IMR-90 (cell line): ENCODE data around the gene RASGEF1C. TPM values are rescaled to one million over a fixed set of nuclear protein-coding genes. Genes with fewer than 3 reads are reported as not detected.

Experiments
- ATAC-seq: fragments of 200-7000 bp; cut with Tn5 transposase; 2 replicates; pipeline ENCODE4 v1.9.1; 2020; ENCODE audit warnings: low read depth, mild to moderate bottlenecking, moderate library complexity
- BruUV-seq: library from RNA; stranded (reverse); fragments of 400-500 nt; replicated peaks from 2 replicates; lab custom pipeline; 2021; lab: Mats Ljungman, UMichigan
- CTCF ChIA-PET: fragments of 300-600 bp; formaldehyde crosslinking; extraction: SDS; loops from one replicate; lab custom pipeline; 2021; ENCODE audit warnings: antibody characterized with exemption; lab: Yijun Ruan, JAX
- POLR2A ChIA-PET: fragments of 300-600 bp; sonication (Branson Sonifier 250); formaldehyde crosslinking; loops from one replicate; lab custom pipeline; 2022; ENCODE audit warnings: antibody characterized with exemption; ENCODE audit not compliant: unreplicated experiment; lab: Charles Lee
- DNase-seq: peaks from one replicate; pipeline ENCODE4 v3.0.0; 2013
- H2AFZ ChIP-seq: replicated peaks from 2 replicates; pipeline ENCODE3; 2013; ENCODE audit warnings: low read length, mild to moderate bottlenecking; ENCODE audit not compliant: poor library complexity
- H2AK5ac ChIP-seq: 2 replicates; pipeline ENCODE4 v1.6.1; 2013; ENCODE audit warnings: low read depth, low read length, inconsistent platforms
- H2AK9ac ChIP-seq: replicated peaks from 2 replicates; pipeline ENCODE3; 2013; ENCODE audit warnings: mild to moderate bottlenecking, low read depth, low read length, moderate library complexity; ENCODE audit not compliant: poor library complexity
- H2BK120ac ChIP-seq: 2 replicates; pipeline ENCODE4 v1.6.1; 2013; ENCODE audit warnings: low read depth, low read length, inconsistent platforms
- H2BK15ac ChIP-seq: 3 replicates; pipeline ENCODE4 v1.6.1; 2013; ENCODE audit warnings: low read depth, low read length, inconsistent platforms
- H2BK20ac ChIP-seq: 2 replicates; pipeline ENCODE4 v1.6.1; 2013; ENCODE audit warnings: low read depth, mild to moderate bottlenecking, inconsistent platforms, low read length, moderate library complexity
- H2BK5ac ChIP-seq: 2 replicates; pipeline ENCODE4 v1.6.1; 2013; ENCODE audit warnings: mild to moderate bottlenecking, low read depth, low read length, inconsistent platforms; ENCODE audit not compliant: poor library complexity, severe bottlenecking
- H3K14ac ChIP-seq: replicated peaks from 2 replicates; pipeline ENCODE4 v1.6.1; 2013; ENCODE audit warnings: low read depth, low read length, inconsistent platforms
- H3K18ac ChIP-seq: 2 replicates; pipeline ENCODE4 v1.6.1; 2013; ENCODE audit warnings: low read depth, low read length, control low read depth
- H3K23ac ChIP-seq: 2 replicates; pipeline ENCODE4 v1.6.1; 2013; ENCODE audit warnings: low read depth, low read length, inconsistent platforms
- H3K27ac ChIP-seq: 2 replicates; pipeline ENCODE4 v1.5.1; 2013; ENCODE audit warnings: mild to moderate bottlenecking, control low read depth, low read length; ENCODE audit not compliant: insufficient read depth
- H3K27me3 ChIP-seq: 2 replicates; pipeline ENCODE4 v1.6.1; 2013; ENCODE audit warnings: low read length; ENCODE audit not compliant: control insufficient read depth, insufficient read depth
- H3K36me3 ChIP-seq: 2 replicates; pipeline ENCODE4 v1.6.1; 2013; ENCODE audit warnings: low read length, mixed read lengths; ENCODE audit not compliant: control insufficient read depth, insufficient read depth
- H3K4ac ChIP-seq: 2 replicates; pipeline ENCODE4 v1.6.1; 2013; ENCODE audit warnings: low read depth, low read length, inconsistent platforms
- H3K4me1 ChIP-seq: 2 replicates; pipeline ENCODE4 v1.6.1; 2013; ENCODE audit warnings: low read length, mixed read lengths; ENCODE audit not compliant: control insufficient read depth, insufficient read depth
- H3K4me2 ChIP-seq: 2 replicates; pipeline ENCODE4 v1.6.1; 2013; ENCODE audit warnings: low read depth, mild to moderate bottlenecking, control low read depth, low read length, moderate library complexity
- H3K4me3 ChIP-seq: 2 replicates; pipeline ENCODE4 v1.5.1; 2013; ENCODE audit warnings: low read depth, mild to moderate bottlenecking, control low read depth, low read length, moderate library complexity; ENCODE audit not compliant: insufficient read depth
- H3K56ac ChIP-seq: 2 replicates; pipeline ENCODE4 v1.6.1; 2013; ENCODE audit warnings: low read length, inconsistent platforms; ENCODE audit not compliant: insufficient read depth; ENCODE audit errors: extremely low read depth
- H3K79me1 ChIP-seq, 2 experiments: 2 replicates each; pipeline ENCODE4 v1.6.1; 2013; ENCODE audit warnings: low read length in 2 of 2, inconsistent platforms in 1 of 2, low read depth in 1 of 2
- H3K9ac ChIP-seq: 2 replicates; pipeline ENCODE4 v1.6.1; 2013; ENCODE audit warnings: low read depth, low read length, control low read depth
- H3K9me1 ChIP-seq: 2 replicates; pipeline ENCODE4 v1.6.1; 2013; ENCODE audit warnings: low read length, inconsistent platforms; ENCODE audit not compliant: insufficient read depth
- H3K9me3 ChIP-seq: 2 replicates; pipeline ENCODE4 v1.6.1; 2013; ENCODE audit warnings: low read length; ENCODE audit not compliant: control insufficient read depth, insufficient read depth
- H4K20me1 ChIP-seq: 2 replicates; pipeline ENCODE4 v1.6.1; 2013; ENCODE audit warnings: low read length, inconsistent platforms; ENCODE audit not compliant: insufficient read depth
- H4K5ac ChIP-seq: 2 replicates; pipeline ENCODE4 v1.6.1; 2013; ENCODE audit warnings: mild to moderate bottlenecking, low read depth, low read length, control low read depth
- H4K8ac ChIP-seq, 2 experiments: 2 replicates each; pipeline ENCODE4 v1.6.1; 2013; ENCODE audit warnings: low read depth in 2 of 2, low read length in 2 of 2, control low read depth in 1 of 2, inconsistent platforms in 1 of 2
- H4K91ac ChIP-seq: 2 replicates; pipeline ENCODE4 v1.6.1; 2013; ENCODE audit warnings: low read depth, low read length, inconsistent platforms; ENCODE audit not compliant: insufficient read depth
- BHLHE40 ChIP-seq: fragments of 150-350 bp; IDR thresholded peaks from 2 replicates; pipeline ENCODE4 v1.6.1; 2016; ENCODE audit warnings: mild to moderate bottlenecking, low read depth, low read length
- CEBPB ChIP-seq: IDR thresholded peaks from 2 replicates; pipeline ENCODE4 v1.6.1; 2012; ENCODE audit warnings: low read depth, low read length, improper control_type of control experiment
- CTCF ChIP-seq: conservative IDR thresholded peaks from 2 replicates; pipeline ENCODE4 v1.5.1; 2012; ENCODE audit warnings: mild to moderate bottlenecking, low read depth, low read length, improper control_type of control experiment
- ELK1 ChIP-seq: fragments of 150-350 bp; IDR thresholded peaks from 2 replicates; pipeline ENCODE4 v1.6.1; 2016; ENCODE audit warnings: low read depth, mild to moderate bottlenecking, low read length, moderate library complexity, borderline replicate concordance
- FOS ChIP-seq: fragments of 150-350 bp; IDR thresholded peaks from 2 replicates; pipeline ENCODE4 v1.6.1; 2016; ENCODE audit warnings: low read depth, low read length
- MAZ ChIP-seq: IDR thresholded peaks from 2 replicates; pipeline ENCODE4 v1.6.1; 2012; ENCODE audit warnings: low read depth, mild to moderate bottlenecking, low read length, improper control_type of control experiment, moderate library complexity, borderline replicate concordance
- MXI1 ChIP-seq: IDR thresholded peaks from 2 replicates; pipeline ENCODE4 v1.6.1; 2012; ENCODE audit warnings: low read depth, mild to moderate bottlenecking, low read length, moderate library complexity, borderline replicate concordance
- NFE2L2 ChIP-seq: fragments of 150-350 bp; IDR thresholded peaks from 2 replicates; pipeline ENCODE4 v1.6.1; 2016; ENCODE audit warnings: low read depth, mild to moderate bottlenecking, low read length
- POLR2A ChIP-seq: IDR thresholded peaks from 2 replicates; pipeline ENCODE4 v1.6.1; 2012; ENCODE audit warnings: mild to moderate bottlenecking, low read depth, low read length
- RAD21 ChIP-seq: IDR thresholded peaks from 2 replicates; pipeline ENCODE4 v1.6.1; 2012; ENCODE audit warnings: low read length, improper control_type of control experiment
- RCOR1 ChIP-seq: IDR thresholded peaks from 2 replicates; pipeline ENCODE4 v1.6.1; 2012; ENCODE audit warnings: mild to moderate bottlenecking, low read length, improper control_type of control experiment; ENCODE audit not compliant: insufficient replicate concordance
- RFX5 ChIP-seq: IDR thresholded peaks from 2 replicates; pipeline ENCODE4 v1.8.0; 2012; ENCODE audit warnings: low read depth, mild to moderate bottlenecking, low read length, moderate library complexity
- SMC3 ChIP-seq: fragments of 150-350 bp; IDR thresholded peaks from 2 replicates; pipeline ENCODE4 v1.6.1; 2016; ENCODE audit warnings: low read depth, mild to moderate bottlenecking, antibody characterized with exemption, low read length, moderate library complexity
- USF2 ChIP-seq: fragments of 150-350 bp; IDR thresholded peaks from 2 replicates; pipeline ENCODE4 v1.6.1; 2017; ENCODE audit warnings: mild to moderate bottlenecking, antibody characterized with exemption, low read length, low read depth
- WGBS, 2 experiments: methylation state at CpG; one replicate each; pipeline versions ENCODE4 v1.1.5 to v1.1.7; 2013; ENCODE audit warnings: missing lambda C conversion rate in 2 of 2; ENCODE audit not compliant: insufficient read length in 1 of 2; ENCODE audit errors: extremely low coverage in 2 of 2; 5-methylcytosine and 5-hydroxymethylcytosine counted together
- dilution Hi-C: fragments of 300-500 bp; cut with HindIII; formaldehyde crosslinking; loops from one replicate; pipeline ENCODE4 v1.14.3; 2018; ENCODE audit warnings: low sequenced_read_pairs; ENCODE audit not compliant: unreplicated experiment
- in situ Hi-C: fragments of 300-500 bp; cut with MboI; formaldehyde crosslinking; loops from 3 replicates; pipeline ENCODE4 v1.14.3; 2019; ENCODE audit warnings: low sequenced_read_pairs, inconsistent platforms, mixed read lengths
- intact Hi-C: fragments of 100-400 bp; cut with micrococcal nuclease; formaldehyde crosslinking; loops from 2 replicates; pipeline ENCODE4 v1.10.0; 2022
- polyA plus RNA-seq, 3 experiments: library from polyadenylated mRNA; depleted of rRNA; stranded (reverse); fragments of >200 nt; gene quantifications; 2 replicates each; pipeline ENCODE4 v1.2.3, GENCODE V29; 2012; ENCODE audit warnings: low replicate concordance in 1 of 3
- total RNA-seq: library from RNA; depleted of rRNA; stranded (reverse); fragments of >200 nt; gene quantifications from 2 replicates; pipeline ENCODE4 v1.2.3, GENCODE V29; 2012

RASGEF1C gene
- total and polyA plus RNA-seq, 2 of the 4 experiments (the other 2 are of a cell fraction), result not detected

GRCh38 chr5:180090098-180090768 lies 118.8 kb downstream of the RASGEF1C start:
- Histone ChIP-seq H3K9me3 (no peaks in the 10 kb centered on the region), H3K4me1 (no peaks in the 10 kb centered on the region; the same call in 1 of the 2 replicates), H2BK120ac (peak overlapping the region; percentile 75; the same call in 1 of the 2 replicates), H4K20me1 (no peaks in the 10 kb centered on the region), H2BK20ac (no peak overlapping the region), H3K9ac (peak overlapping the region; percentile 80), H2AK9ac (no peak overlapping the region), H3K14ac (peak overlapping the region; percentile 62; the same call in 1 of the 2 replicates), H2BK5ac (no peak overlapping the region), H4K5ac (peak overlapping the region; percentile 3; the same call in 1 of the 2 replicates), H3K4me2 (peak overlapping the region; percentile 80), H3K36me3 (no peaks in the 10 kb centered on the region), H3K79me1 (no peaks in the 10 kb centered on the region), H3K9me1 (no peaks in the 10 kb centered on the region), H2BK15ac (no peak overlapping the region), H3K4me3 (peak overlapping the region; percentile 50), H3K23ac (no peak overlapping the region), H4K91ac (peak overlapping the region; percentile 87), H2AK5ac (no peak overlapping the region), H2AFZ (peak overlapping the region; percentile 54), H3K56ac (no peak overlapping the region), H3K4ac (0 out of 2 replicates have a peak overlapping the region, but pooled peaks have one; percentile 58), H4K8ac (peak overlapping the region; percentile 70 to 76; a peak in 2 of 4 replicates), H3K27me3 (peaks cover under 1% of the 10 kb centered on the region; the same call in 1 of the 2 replicates), H3K27ac (peak overlapping the region; percentile 34; the same call in 1 of the 2 replicates), H3K18ac (peak overlapping the region; percentile 8; the same call in 1 of the 2 replicates)
- ChIA-PET POLR2A (no interaction called here), CTCF (interaction anchor here (1.0 kb wide), 1 partner anchor 74 kb away, joined by 5 read pairs; no protein-coding TSS in a partner anchor)
- ATAC-seq (peak; percentile 95), DNase-seq (peak; percentile 59)
- dilution Hi-C loops, result no loop called here
- WGBS, 2 experiments, result 5% methylated on average over 4 of the region's 58 CpGs; no CpG with 5 or more reads in 1 of the 2 experiments
- intact Hi-C loops, result loop anchor here (1.0 kb wide), 1 partner anchor 182 kb away; no protein-coding TSS in a partner anchor
- no TSS peak for BruUV-seq
- in situ Hi-C loops, result no loop called here
- no peak for TF ChIP-seq BHLHE40
- TF ChIP-seq RCOR1, result no peak
- peak; percentile 88 for TF ChIP-seq CTCF
- no peak for TF ChIP-seq CEBPB
- TF ChIP-seq POLR2A, result 0 out of 2 replicates have a peak, but pooled peaks have one; percentile 21
- peak; percentile 70; the same call in 1 of the 2 replicates for TF ChIP-seq MAZ
- TF ChIP-seq USF2, result no peak
- no peak; the same call in 1 of the 2 replicates for TF ChIP-seq MXI1
- no peak for TF ChIP-seq NFE2L2
- peak; percentile 51 for TF ChIP-seq SMC3
- TF ChIP-seq FOS, result no peak
- no peak for TF ChIP-seq RFX5
- peak; percentile 61 for TF ChIP-seq RAD21
- TF ChIP-seq ELK1, result no peak
